ENCODE measurements around the gene NRIP2. TPM values are rescaled to one million over a fixed set of nuclear protein-coding genes. Genes with fewer than 3 reads are reported as not detected.

The NRIP2 gene
- total and polyA plus RNA-seq, 2 experiments from 2014 or later = 0.66 TPM; not detected in 1

DNA sequence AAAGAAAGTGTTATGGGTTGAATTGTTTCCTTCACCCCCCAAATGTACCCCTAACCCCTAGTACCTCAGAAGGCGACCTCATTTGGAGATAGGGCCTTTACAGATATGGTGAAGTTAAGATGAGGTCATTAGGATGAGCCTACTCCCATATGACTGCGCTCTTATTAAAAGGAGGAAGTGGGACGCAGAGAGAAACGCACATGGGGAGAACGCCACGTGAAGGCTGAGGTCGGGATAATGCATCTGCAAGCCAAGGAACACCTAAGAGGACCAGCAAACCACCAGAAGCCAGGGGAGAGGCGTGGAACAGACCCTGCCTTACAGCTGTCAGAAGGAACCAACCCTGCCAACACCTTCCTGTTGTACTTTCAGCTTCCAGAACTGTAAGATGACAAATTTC is 1.7 kb upstream of the NRIP2 start (continued):
- TF ChIP-seq, protein P1, sequence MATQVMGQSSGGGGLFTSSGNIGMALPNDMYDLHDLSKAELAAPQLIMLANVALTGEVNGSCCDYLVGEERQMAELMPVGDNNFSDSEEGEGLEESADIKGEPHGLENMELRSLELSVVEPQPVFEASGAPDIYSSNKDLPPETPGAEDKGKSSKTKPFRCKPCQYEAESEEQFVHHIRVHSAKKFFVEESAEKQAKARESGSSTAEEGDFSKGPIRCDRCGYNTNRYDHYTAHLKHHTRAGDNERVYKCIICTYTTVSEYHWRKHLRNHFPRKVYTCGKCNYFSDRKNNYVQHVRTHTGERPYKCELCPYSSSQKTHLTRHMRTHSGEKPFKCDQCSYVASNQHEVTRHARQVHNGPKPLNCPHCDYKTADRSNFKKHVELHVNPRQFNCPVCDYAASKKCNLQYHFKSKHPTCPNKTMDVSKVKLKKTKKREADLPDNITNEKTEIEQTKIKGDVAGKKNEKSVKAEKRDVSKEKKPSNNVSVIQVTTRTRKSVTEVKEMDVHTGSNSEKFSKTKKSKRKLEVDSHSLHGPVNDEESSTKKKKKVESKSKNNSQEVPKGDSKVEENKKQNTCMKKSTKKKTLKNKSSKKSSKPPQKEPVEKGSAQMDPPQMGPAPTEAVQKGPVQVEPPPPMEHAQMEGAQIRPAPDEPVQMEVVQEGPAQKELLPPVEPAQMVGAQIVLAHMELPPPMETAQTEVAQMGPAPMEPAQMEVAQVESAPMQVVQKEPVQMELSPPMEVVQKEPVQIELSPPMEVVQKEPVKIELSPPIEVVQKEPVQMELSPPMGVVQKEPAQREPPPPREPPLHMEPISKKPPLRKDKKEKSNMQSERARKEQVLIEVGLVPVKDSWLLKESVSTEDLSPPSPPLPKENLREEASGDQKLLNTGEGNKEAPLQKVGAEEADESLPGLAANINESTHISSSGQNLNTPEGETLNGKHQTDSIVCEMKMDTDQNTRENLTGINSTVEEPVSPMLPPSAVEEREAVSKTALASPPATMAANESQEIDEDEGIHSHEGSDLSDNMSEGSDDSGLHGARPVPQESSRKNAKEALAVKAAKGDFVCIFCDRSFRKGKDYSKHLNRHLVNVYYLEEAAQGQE (IDR thresholded peaks at IDR 0.05; ENCODE audit: unreplicated experiment) = no peak
- TF ChIP-seq EZH2phosphoT487 (IDR thresholded peaks at IDR 0.05; ENCODE audit: unreplicated experiment) (no peak), EZH2 (IDR thresholded peaks at IDR 0.05; ENCODE audit: low read depth, unreplicated experiment) (no peak), STAT1 (IDR thresholded peaks at IDR 0.05; ENCODE audit: unreplicated experiment) (no peak), ZNF114 (CRISPR knock-in tag; IDR thresholded peaks at IDR 0.05) (no peak), JUNB (IDR thresholded peaks at IDR 0.05; ENCODE audit: unreplicated experiment) (no peak), ZNF331 (CRISPR knock-in tag; IDR thresholded peaks at IDR 0.05; ENCODE audit: low read depth) (no peak)
- TF ChIP-seq, protein P2, sequence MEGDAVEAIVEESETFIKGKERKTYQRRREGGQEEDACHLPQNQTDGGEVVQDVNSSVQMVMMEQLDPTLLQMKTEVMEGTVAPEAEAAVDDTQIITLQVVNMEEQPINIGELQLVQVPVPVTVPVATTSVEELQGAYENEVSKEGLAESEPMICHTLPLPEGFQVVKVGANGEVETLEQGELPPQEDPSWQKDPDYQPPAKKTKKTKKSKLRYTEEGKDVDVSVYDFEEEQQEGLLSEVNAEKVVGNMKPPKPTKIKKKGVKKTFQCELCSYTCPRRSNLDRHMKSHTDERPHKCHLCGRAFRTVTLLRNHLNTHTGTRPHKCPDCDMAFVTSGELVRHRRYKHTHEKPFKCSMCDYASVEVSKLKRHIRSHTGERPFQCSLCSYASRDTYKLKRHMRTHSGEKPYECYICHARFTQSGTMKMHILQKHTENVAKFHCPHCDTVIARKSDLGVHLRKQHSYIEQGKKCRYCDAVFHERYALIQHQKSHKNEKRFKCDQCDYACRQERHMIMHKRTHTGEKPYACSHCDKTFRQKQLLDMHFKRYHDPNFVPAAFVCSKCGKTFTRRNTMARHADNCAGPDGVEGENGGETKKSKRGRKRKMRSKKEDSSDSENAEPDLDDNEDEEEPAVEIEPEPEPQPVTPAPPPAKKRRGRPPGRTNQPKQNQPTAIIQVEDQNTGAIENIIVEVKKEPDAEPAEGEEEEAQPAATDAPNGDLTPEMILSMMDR (conservative IDR thresholded peaks at IDR 0.05; ENCODE audit: low read depth in 2 of 2) = no peak

DNA sequence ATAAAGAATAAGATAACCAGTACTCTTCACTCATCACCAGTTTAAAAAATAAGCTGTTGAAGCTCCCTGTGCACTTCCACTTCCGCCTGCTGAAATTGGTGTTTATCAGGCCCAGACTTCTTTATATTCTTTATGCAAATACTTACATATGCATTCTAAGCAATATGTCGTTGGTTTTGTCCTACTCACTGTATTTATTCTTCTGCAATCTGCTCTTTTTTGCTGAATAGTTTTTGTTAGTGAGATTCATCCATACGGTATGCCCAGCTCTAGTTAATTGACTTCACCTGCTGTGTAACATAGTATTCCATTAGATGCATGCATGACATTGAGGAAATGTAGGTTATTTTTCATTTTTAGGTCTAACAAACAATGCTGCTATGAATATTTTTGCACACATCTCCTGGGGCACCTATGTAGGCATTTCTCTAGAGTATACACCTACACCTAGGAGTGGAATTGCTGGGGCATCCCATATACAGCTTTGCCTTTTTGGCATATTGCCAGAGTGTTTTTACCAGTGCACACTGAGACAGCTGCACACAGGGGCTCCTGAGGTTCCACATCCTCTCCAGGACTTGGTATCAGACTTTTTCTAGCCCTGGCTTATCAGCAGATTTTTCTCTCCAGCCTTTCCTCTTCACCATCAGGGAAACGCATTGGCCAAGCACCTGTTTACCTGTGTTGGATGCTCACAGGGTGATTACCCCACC is 1.0 kb upstream of the NRIP2 start:
- ATAC-seq = no peak
- H3K79me2 ChIP-seq (replicated peaks; ENCODE audit: insufficient read depth) = no peaks in the 10 kb centered on the region
- no peak overlapping the region for H3K4me3 ChIP-seq
- peaks cover 5% of the 10 kb centered on the region; the same call in 1 of the 2 replicates for H4K20me1 ChIP-seq (replicated peaks; ENCODE audit: insufficient read depth)
- peaks cover 8% of the 10 kb centered on the region for H3K27me3 Mint-ChIP-seq (ENCODE audit: insufficient read depth, low read depth, poor library complexity)
- no peak overlapping the region for H3K27ac ChIP-seq (ENCODE audit: low read depth)
- peaks cover 12% of the 10 kb centered on the region; the same call in 1 of the 2 replicates for H3K4me1 ChIP-seq (ENCODE audit: insufficient read depth)
- H3K27ac Mint-ChIP-seq = no peak overlapping the region
- H3K36me3 ChIP-seq (ENCODE audit: insufficient read depth) = no peaks in the 10 kb centered on the region
- 0 out of 2 replicates have a peak, but pooled peaks cover 3% of the 10 kb centered on the region for H3F3A ChIP-seq (replicated peaks; ENCODE audit: low read depth)
- H3K27me3 ChIP-seq (ENCODE audit: insufficient read depth) = no peaks in the 10 kb centered on the region
- H3K4me3 Mint-ChIP-seq = no peak overlapping the region
- H3K4me2 ChIP-seq = no peak overlapping the region
- H3K9me3 Mint-ChIP-seq = no peaks in the 10 kb centered on the region; the same call in 2 of the 3 replicates
- no peak overlapping the region for H2AFZ ChIP-seq
- H3K9me2 ChIP-seq (ENCODE audit: insufficient read depth) = no peaks in the 10 kb centered on the region
- no peak for DNase-seq (ENCODE audit: low spot score)
- peaks cover 19% of the 10 kb centered on the region for H3K4me1 Mint-ChIP-seq
- H3K36me3 Mint-ChIP-seq (ENCODE audit: low read depth) = peaks cover 11% of the 10 kb centered on the region
- TF ChIP-seq, protein P2 (conservative IDR thresholded peaks at IDR 0.05; ENCODE audit: low read depth in 2 of 2) = no peak
- TF ChIP-seq ZNF331 (CRISPR knock-in tag; IDR thresholded peaks at IDR 0.05; ENCODE audit: low read depth) (no peak), EZH2 (IDR thresholded peaks at IDR 0.05; ENCODE audit: low read depth, unreplicated experiment) (no peak), EZH2phosphoT487 (IDR thresholded peaks at IDR 0.05; ENCODE audit: unreplicated experiment) (no peak)
- TF ChIP-seq, protein P3, sequence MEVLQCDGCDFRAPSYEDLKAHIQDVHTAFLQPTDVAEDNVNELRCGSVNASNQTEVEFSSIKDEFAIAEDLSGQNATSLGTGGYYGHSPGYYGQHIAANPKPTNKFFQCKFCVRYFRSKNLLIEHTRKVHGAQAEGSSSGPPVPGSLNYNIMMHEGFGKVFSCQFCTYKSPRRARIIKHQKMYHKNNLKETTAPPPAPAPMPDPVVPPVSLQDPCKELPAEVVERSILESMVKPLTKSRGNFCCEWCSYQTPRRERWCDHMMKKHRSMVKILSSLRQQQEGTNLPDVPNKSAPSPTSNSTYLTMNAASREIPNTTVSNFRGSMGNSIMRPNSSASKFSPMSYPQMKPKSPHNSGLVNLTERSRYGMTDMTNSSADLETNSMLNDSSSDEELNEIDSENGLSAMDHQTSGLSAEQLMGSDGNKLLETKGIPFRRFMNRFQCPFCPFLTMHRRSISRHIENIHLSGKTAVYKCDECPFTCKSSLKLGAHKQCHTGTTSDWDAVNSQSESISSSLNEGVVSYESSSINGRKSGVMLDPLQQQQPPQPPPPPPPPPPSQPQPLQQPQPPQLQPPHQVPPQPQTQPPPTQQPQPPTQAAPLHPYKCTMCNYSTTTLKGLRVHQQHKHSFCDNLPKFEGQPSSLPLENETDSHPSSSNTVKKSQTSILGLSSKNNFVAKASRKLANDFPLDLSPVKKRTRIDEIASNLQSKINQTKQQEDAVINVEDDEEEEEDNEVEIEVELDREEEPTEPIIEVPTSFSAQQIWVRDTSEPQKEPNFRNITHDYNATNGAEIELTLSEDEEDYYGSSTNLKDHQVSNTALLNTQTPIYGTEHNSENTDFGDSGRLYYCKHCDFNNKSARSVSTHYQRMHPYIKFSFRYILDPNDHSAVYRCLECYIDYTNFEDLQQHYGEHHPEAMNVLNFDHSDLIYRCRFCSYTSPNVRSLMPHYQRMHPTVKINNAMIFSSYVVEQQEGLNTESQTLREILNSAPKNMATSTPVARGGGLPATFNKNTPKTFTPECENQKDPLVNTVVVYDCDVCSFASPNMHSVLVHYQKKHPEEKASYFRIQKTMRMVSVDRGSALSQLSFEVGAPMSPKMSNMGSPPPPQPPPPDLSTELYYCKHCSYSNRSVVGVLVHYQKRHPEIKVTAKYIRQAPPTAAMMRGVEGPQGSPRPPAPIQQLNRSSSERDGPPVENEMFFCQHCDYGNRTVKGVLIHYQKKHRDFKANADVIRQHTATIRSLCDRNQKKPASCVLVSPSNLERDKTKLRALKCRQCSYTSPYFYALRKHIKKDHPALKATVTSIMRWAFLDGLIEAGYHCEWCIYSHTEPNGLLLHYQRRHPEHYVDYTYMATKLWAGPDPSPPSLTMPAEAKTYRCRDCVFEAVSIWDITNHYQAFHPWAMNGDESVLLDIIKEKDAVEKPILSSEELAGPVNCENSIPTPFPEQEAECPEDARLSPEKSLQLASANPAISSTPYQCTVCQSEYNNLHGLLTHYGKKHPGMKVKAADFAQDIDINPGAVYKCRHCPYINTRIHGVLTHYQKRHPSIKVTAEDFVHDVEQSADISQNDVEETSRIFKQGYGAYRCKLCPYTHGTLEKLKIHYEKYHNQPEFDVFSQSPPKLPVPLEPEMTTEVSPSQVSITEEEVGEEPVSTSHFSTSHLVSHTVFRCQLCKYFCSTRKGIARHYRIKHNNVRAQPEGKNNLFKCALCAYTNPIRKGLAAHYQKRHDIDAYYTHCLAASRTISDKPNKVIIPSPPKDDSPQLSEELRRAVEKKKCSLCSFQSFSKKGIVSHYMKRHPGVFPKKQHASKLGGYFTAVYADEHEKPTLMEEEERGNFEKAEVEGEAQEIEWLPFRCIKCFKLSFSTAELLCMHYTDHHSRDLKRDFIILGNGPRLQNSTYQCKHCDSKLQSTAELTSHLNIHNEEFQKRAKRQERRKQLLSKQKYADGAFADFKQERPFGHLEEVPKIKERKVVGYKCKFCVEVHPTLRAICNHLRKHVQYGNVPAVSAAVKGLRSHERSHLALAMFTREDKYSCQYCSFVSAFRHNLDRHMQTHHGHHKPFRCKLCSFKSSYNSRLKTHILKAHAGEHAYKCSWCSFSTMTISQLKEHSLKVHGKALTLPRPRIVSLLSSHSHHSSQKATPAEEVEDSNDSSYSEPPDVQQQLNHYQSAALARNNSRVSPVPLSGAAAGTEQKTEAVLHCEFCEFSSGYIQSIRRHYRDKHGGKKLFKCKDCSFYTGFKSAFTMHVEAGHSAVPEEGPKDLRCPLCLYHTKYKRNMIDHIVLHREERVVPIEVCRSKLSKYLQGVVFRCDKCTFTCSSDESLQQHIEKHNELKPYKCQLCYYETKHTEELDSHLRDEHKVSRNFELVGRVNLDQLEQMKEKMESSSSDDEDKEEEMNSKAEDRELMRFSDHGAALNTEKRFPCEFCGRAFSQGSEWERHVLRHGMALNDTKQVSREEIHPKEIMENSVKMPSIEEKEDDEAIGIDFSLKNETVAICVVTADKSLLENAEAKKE (CRISPR knock-in tag; IDR thresholded peaks at IDR 0.05) = no peak

Data from GM23338 (cell line).